ENCODE results near the gene SNUPN.
"Not testable (repeated sequence)": the region's sequence is repeated elsewhere in the genome, so short reads cannot be mapped to it uniquely, and the experiment has no call there.

GRCh38 chr15:75586422-75586821, 39.1 kb downstream of the SNUPN start:
- not testable (repeated sequence) for TF ChIP-seq CTCF, POLR2A (IDR thresholded peaks at IDR 0.05)
